Measurements from ENCODE around the gene SGMS2. TPM values are rescaled to one million over a fixed set of nuclear protein-coding genes. Genes with fewer than 3 reads are reported as not detected.
A peak's percentile ranks its signal among the peaks of the same experiment; 100 is the strongest.

The SGMS2 gene
- total RNA-seq, 2 donors from 2014 or later = 34.9 to 49.1 TPM

DNA sequence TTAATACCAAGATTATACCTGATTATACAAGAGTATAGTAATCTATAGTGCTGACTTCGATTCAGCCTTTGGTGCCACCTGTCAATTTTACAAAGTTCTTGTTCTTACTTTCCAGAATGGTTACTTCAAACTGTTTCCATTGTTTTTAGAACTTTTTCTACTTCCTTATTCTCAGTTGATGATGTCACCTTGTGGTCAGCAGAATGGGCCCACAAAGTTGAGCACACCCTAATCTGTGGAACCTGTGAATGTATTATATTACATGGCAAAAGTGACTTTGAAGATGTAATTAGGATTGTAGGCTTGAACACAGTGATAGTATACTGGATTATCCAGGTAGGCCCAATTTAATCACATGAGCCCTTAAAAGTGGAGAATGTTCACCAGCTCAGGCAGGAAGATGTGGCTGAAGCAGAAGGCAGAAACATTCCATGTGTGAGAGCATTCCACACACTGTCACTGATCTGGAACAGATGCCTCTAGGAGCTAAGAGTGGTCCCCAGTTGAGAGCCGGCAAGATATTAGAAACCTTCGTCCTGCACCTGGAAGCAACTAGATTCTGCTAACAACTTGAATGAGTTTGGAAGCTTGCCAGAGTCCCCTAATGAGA, 6.3 kb upstream of the SGMS2 start:
- Histone ChIP-seq H3K27me3 (no peaks in the 10 kb centered on the region), H3K4me3 (no peak overlapping the region), H3K4me1 (peaks cover 4% of the 10 kb centered on the region), H3K9ac (ENCODE audit: low read depth in 2 of 2, low read length in 2 of 2) (no peak overlapping the region), H3K9me3 (no peaks in the 10 kb centered on the region), H3K27ac (no peak overlapping the region), H3K36me3 (no peaks in the 10 kb centered on the region)
- TF ChIP-seq, protein P1, sequence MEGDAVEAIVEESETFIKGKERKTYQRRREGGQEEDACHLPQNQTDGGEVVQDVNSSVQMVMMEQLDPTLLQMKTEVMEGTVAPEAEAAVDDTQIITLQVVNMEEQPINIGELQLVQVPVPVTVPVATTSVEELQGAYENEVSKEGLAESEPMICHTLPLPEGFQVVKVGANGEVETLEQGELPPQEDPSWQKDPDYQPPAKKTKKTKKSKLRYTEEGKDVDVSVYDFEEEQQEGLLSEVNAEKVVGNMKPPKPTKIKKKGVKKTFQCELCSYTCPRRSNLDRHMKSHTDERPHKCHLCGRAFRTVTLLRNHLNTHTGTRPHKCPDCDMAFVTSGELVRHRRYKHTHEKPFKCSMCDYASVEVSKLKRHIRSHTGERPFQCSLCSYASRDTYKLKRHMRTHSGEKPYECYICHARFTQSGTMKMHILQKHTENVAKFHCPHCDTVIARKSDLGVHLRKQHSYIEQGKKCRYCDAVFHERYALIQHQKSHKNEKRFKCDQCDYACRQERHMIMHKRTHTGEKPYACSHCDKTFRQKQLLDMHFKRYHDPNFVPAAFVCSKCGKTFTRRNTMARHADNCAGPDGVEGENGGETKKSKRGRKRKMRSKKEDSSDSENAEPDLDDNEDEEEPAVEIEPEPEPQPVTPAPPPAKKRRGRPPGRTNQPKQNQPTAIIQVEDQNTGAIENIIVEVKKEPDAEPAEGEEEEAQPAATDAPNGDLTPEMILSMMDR (IDR thresholded peaks at IDR 0.05) = no peak
- no peak for DNase-seq
- intact Hi-C loops (cut with DNase I) = no loop called here

DNA sequence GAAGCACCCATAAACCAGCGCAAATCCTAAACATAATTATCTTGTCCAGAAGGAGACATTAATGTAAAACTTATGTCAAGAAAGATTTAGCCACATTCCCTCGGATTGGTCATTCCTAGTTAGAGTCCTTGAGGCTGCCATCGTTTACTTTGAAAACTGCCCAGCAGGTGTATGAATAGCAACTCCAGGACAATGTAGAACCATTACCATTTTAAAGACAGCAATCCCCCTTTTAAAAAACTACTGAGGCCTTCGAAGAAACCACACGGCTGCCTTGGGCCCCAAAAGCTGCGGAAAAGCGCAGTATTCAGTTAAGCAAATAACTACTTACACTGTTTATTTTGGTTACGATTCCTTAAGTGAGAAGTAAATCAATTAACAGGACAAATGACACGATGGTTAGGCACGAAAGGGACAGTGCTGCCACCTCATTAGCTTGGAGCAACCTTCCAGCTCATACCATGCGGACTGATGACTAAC, 822 bp upstream of the SGMS2 start:
- peak overlapping the region; percentile 73 for H3K4me3 ChIP-seq
- no peaks in the 10 kb centered on the region for H3K36me3 ChIP-seq
- H3K27ac ChIP-seq = peak overlapping the region; percentile 96
- no peaks in the 10 kb centered on the region for H3K27me3 ChIP-seq
- intact Hi-C loops (cut with DNase I) = loop anchor here (10.0 kb wide), 1 partner anchor 91 kb away; no protein-coding TSS in a partner anchor
- H3K4me1 ChIP-seq = no peaks in the 10 kb centered on the region
- H3K9ac ChIP-seq (ENCODE audit: low read depth in 2 of 2, low read length in 2 of 2) = peak overlapping the region; percentile 89 to 92
- DNase-seq = no peak
- no peaks in the 10 kb centered on the region for H3K9me3 ChIP-seq
- TF ChIP-seq, protein P1 (IDR thresholded peaks at IDR 0.05) = no peak

DNA sequence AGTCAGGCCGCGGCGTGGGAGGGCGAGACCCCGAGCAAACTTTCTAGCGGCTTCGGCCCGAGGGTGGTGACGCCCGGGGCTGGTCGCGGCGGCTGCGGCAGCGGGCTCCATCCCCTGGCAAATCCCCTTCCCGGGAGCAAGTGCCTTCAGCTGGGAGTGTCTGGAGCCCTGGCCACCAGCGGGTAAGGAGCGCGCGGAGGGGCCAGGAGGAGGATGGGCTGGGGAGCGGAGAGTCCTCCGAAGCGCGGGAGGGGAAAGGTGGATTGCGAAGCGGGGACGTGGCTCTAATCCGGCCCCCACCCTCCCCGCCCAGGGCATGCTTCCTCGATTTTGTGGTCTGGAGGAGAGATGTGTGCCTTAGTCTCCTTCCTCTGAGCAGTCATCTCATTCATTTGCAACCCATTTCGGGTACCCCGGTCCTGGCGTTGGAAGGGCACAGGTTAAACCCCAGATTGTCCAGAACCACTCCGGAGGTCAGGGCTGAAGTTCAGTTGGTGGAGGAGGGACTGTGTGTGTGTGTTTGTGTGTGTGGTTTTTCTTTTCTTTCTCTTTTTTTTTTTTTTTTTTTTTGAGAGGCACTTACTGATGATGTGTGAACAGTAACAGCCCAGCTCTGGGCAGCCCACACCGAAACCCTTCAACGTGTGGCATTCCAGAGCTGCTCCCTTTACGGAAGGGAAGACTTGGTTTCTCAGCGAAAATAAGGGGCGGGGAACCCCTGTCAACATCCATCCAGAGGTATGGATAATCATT, 516 bp downstream of the SGMS2 start:
- Histone ChIP-seq H3K4me1 (no peaks in the 10 kb centered on the region), H3K27me3 (no peaks in the 10 kb centered on the region), H3K36me3 (no peaks in the 10 kb centered on the region), H3K4me3 (peak overlapping the region; percentile 73), H3K9me3 (no peaks in the 10 kb centered on the region), H3K27ac (peak overlapping the region; percentile 96), H3K9ac (ENCODE audit: low read depth in 2 of 2, low read length in 2 of 2) (peak overlapping the region; percentile 61 to 92)
- intact Hi-C loops (cut with DNase I) = loop anchor here (10.0 kb wide), 1 partner anchor 90 kb away; no protein-coding TSS in a partner anchor
- peak; percentile 61 for DNase-seq
- TF ChIP-seq, protein P1 (IDR thresholded peaks at IDR 0.05) = no peak

DNA sequence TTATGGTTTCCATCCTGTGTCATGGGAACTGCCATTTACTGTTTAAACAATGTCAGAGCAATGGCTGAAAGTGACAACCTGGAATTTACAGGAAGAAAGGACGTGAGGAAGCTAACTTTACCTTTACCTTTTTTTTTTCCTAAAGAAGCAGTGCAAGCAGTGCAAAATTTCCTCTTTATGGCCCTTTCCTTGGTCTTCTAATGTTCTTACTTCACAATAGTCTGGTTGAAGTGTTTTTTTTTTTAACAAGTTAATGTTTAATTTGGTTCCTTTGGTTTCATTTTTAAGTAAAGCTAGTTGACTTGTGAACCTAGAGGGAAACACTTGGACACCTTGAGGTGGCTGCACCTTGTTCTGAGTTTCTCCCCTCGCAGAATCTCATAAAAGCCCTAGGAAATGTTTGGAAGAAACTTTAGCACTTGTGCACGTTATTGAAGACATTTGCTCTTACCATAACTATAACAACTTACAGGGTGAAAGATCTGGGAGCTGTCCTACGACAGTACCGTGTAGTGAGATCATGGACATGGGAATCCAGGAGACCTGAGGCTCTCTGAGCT, 1.8 kb downstream of the SGMS2 start:
- intact Hi-C loops (cut with DNase I) = loop anchor here (10.0 kb wide), 1 partner anchor 88 kb away; no protein-coding TSS in a partner anchor
- peak; percentile 36 for DNase-seq
- no peaks in the 10 kb centered on the region for H3K9me3 ChIP-seq
- peak overlapping the region; percentile 31 to 61 for H3K9ac ChIP-seq (ENCODE audit: low read depth in 2 of 2, low read length in 2 of 2)
- H3K27me3 ChIP-seq = no peaks in the 10 kb centered on the region
- peak overlapping the region; percentile 96 for H3K27ac ChIP-seq
- no peaks in the 10 kb centered on the region for H3K36me3 ChIP-seq
- H3K4me3 ChIP-seq = peak overlapping the region; percentile 73
- no peaks in the 10 kb centered on the region for H3K4me1 ChIP-seq
- TF ChIP-seq, protein P1 (IDR thresholded peaks at IDR 0.05) = no peak

DNA sequence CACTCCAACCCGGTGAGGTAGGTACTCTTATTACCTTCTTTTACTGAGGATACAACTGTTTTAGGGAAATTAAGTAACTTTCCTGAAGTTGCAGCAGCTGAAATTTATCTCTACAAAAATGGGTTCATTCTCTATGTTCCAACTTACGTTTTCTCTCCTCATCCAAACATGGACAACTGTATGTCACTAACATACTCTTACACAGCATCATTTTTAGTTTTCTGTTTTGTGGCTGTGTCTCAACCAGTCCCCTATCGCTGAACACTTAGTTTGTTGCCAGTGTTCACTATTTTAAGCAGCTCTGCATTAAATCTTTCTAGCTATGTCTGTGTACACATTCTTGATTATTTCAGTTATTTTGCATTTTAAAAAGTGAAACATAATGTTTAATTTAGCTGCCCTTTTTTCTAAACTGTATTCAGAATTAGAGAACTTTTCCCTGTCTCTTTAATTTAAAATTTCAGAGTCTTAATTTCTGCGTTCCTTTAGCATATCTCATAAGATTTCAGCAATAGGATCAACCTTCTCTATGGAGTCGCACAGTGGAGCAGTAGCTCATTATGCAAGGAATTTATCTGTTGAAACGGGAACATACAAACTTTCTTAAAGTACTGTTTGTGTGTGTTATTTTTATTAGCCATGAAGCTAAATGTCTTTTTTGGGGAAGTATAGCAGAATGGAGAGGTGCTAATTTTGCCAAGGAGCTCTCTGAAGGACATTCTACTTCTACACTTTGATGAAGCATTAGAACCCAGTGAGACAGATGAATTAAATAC, 3.8 kb downstream of the SGMS2 start:
- no peak overlapping the region for H3K4me3 ChIP-seq
- no peaks in the 10 kb centered on the region for H3K9me3 ChIP-seq
- H3K4me1 ChIP-seq = no peaks in the 10 kb centered on the region
- DNase-seq = no peak
- no peaks in the 10 kb centered on the region for H3K27me3 ChIP-seq
- H3K9ac ChIP-seq (ENCODE audit: low read depth in 2 of 2, low read length in 2 of 2) = no peak overlapping the region
- no peak overlapping the region for H3K27ac ChIP-seq
- intact Hi-C loops (cut with DNase I) = loop anchor here (10.0 kb wide), 1 partner anchor 86 kb away; no protein-coding TSS in a partner anchor
- no peaks in the 10 kb centered on the region for H3K36me3 ChIP-seq
- TF ChIP-seq, protein P1 (IDR thresholded peaks at IDR 0.05) = no peak

Data from colonic mucosa (tissue), 4 donors.